ENCODE data around the gene AKT1. TPM values are rescaled to one million over a fixed set of nuclear protein-coding genes. Genes with fewer than 3 reads are reported as not detected.

AKT1 gene
- total RNA-seq, 2 donors from 2014 or later: 158 to 162 TPM

GRCh38 chr14:104781271-104782077 lies 14.1 kb downstream of the AKT1 start:
- ATAC-seq (ENCODE audit: insufficient number of reproducible peaks, low FRiP score, low read depth): no peak
- peaks cover 8% of the 10 kb centered on the region for H3K36me3 ChIP-seq

GRCh38 chr14:104780513-104781030 lies 15.0 kb downstream of the AKT1 start:
- H3K27me3 ChIP-seq (replicated peaks; ENCODE audit: insufficient read depth): no peaks in the 10 kb centered on the region
- H3K27ac ChIP-seq: no peak overlapping the region
- H3K36me3 ChIP-seq: peaks cover 16% of the 10 kb centered on the region
- no peak overlapping the region for H3K4me3 ChIP-seq
- ATAC-seq (ENCODE audit: insufficient number of reproducible peaks, low FRiP score, low read depth) (no peak), DNase-seq (ENCODE audit: low spot score) (no peak)
- TF ChIP-seq CTCF (IDR thresholded peaks at IDR 0.05): no peak
- H3K9me3 ChIP-seq: no peaks in the 10 kb centered on the region
- H3K4me1 ChIP-seq (ENCODE audit: control insufficient read depth in 1 of 2, low read depth in 2 of 2): peaks cover 0 to 13% of the 10 kb centered on the region in 2 donors

More at GRCh38 chr14:104781271-104782077, 14.1 kb downstream of the AKT1 start:
- Histone ChIP-seq H3K4me1 (ENCODE audit: control insufficient read depth in 1 of 2, low read depth in 2 of 2) (peaks cover 6 to 22% of the 10 kb centered on the region in 2 donors), H3K27ac (no peak overlapping the region), H3K9me3 (no peaks in the 10 kb centered on the region), H3K4me3 (no peak overlapping the region), H3K27me3 (replicated peaks; ENCODE audit: insufficient read depth) (no peaks in the 10 kb centered on the region)
- DNase-seq (ENCODE audit: low spot score): no peak
- no peak for TF ChIP-seq CTCF (IDR thresholded peaks at IDR 0.05)

DNA sequence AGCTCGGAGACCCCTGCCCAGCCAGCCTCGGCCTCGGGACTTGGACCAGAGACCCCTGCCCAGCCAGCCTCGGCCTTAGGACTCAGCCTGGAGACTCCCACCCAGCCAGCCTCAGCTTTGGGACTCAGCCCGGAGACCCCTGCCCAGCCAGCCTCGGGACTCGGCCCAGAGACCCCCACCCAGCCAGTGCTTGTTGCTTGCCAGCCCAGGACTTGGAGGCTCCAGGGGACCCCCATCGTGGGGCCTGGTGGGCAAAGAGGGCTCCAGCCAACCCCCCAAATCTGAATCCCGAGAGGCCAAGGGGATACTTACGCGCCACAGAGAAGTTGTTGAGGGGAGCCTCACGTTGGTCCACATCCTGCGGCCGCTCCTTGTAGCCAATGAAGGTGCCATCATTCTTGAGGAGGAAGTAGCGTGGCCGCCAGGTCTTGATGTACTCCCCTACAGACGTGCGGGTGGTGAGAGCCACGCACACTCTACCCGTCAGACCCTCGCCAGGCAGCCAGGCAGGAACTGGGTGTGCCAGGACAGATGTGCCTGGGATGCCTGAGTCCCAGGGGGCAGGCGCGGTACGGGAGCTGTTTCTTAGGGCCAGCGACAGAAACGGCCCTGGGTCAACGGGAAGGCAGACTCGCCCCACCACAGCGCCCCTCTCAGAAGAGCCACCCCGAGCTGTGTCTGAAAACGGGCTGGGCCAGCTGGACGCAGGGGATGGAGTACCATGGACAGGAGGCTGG lies 15.6 kb downstream of the AKT1 start:
- Histone ChIP-seq H3K36me3 (peaks cover 22% of the 10 kb centered on the region), H3K9me3 (no peaks in the 10 kb centered on the region), H3K4me1 (ENCODE audit: control insufficient read depth in 1 of 2, low read depth in 2 of 2) (peaks cover 0 to 7% of the 10 kb centered on the region in 2 donors), H3K27me3 (replicated peaks; ENCODE audit: insufficient read depth) (no peaks in the 10 kb centered on the region), H3K27ac (no peak overlapping the region), H3K4me3 (no peak overlapping the region)
- TF ChIP-seq CTCF (IDR thresholded peaks at IDR 0.05): no peak
- ATAC-seq (ENCODE audit: insufficient number of reproducible peaks, low FRiP score, low read depth) (no peak), DNase-seq (ENCODE audit: low spot score) (no peak)

- no peaks in the 10 kb centered on the region for H3K27me3 ChIP-seq (replicated peaks; ENCODE audit: insufficient read depth)
- H3K36me3 ChIP-seq: peaks cover 25% of the 10 kb centered on the region
- no peaks in the 10 kb centered on the region for H3K4me1 ChIP-seq (ENCODE audit: control insufficient read depth in 1 of 2, low read depth in 2 of 2)
- ATAC-seq (ENCODE audit: insufficient number of reproducible peaks, low FRiP score, low read depth) (no peak), DNase-seq (ENCODE audit: low spot score) (no peak)
- H3K9me3 ChIP-seq: no peaks in the 10 kb centered on the region
- no peak overlapping the region for H3K27ac ChIP-seq
- TF ChIP-seq CTCF (IDR thresholded peaks at IDR 0.05): no peak
- H3K4me3 ChIP-seq: no peak overlapping the region
Measured at GRCh38 chr14:104778694-104779331, 16.7 kb downstream of the AKT1 start.

DNA sequence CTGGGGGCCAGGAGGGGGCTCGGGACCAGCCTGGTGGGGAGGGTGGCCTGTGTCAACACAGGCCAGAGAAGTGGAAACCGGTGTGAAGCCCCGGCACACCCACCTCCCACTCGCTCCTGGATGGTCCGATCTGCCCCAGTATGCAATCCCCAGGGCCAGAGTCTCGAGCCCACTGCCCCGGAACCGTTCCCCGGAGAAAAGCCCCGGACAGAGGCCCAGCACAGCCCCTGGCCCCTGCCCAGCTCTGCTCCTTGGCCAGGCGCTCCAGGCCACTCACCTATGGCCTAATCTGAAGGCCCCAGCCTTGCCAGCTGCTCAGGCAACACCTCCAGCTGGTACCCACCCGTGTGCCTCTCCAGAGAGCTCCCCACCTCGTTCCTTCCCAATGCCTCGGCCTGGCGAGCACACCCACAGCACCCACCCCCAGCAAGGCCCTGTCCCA lies 17.7 kb downstream of the AKT1 start:
- TF ChIP-seq CTCF (IDR thresholded peaks at IDR 0.05): no peak
- H3K9me3 ChIP-seq: no peaks in the 10 kb centered on the region
- peaks cover 30% of the 10 kb centered on the region for H3K36me3 ChIP-seq
- no peaks in the 10 kb centered on the region for H3K27me3 ChIP-seq (replicated peaks; ENCODE audit: insufficient read depth)
- no peak for DNase-seq (ENCODE audit: low spot score)
- no peaks in the 10 kb centered on the region for H3K4me1 ChIP-seq (ENCODE audit: control insufficient read depth in 1 of 2, low read depth in 2 of 2)
- no peak overlapping the region for H3K27ac ChIP-seq
- H3K4me3 ChIP-seq: no peak overlapping the region
- ATAC-seq (ENCODE audit: insufficient number of reproducible peaks, low FRiP score, low read depth): no peak
